NCI-H2227 treated with DMSO at 0.1 percent for 48 hours (cell line): ENCODE results near the gene TFF2.

Experiments used
- DNase-seq: peaks from one replicate; lab custom pipeline; 2025; lab: John Stamatoyannopoulos, UW

TFF2 gene

GRCh38 chr21:42366292-42367010 is 15.7 kb upstream of the TFF2 start, which contains the start of gene TFF1:
TSS of gene TFF1 (minus strand) at chr21:42366535. CDS start at chr21:42366495, 40 bp downstream.
- DNase-seq: no peak

DNA sequence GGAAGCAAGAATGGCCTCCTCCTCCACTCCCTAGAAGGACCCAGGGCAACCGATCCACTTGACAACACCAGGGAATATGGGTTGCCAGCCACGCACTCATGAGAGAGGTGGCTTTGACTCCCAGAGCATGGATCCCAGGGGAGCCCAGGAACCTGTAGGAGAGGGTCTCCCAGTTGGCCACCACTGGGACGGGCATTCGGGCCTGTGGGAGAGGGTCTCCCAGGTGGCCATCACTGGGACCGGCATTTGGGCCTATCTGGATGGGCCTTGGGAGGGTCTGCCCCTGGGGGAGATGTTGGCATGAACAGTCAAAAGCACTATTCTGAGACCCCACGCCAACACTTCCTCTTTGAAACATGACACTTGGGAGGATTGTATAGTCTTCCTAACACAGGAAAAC is 15.0 kb upstream of the TFF2 start:
- DNase-seq: no peak

- DNase-seq: no peak
Observed at GRCh38 chr21:42364304-42364865, 13.6 kb upstream of the TFF2 start.

- no peak for DNase-seq
Observed at GRCh38 chr21:42363312-42363711, 12.5 kb upstream of the TFF2 start.

- DNase-seq: no peak
Observed at GRCh38 chr21:42362700-42363099, 11.9 kb upstream of the TFF2 start.

DNA sequence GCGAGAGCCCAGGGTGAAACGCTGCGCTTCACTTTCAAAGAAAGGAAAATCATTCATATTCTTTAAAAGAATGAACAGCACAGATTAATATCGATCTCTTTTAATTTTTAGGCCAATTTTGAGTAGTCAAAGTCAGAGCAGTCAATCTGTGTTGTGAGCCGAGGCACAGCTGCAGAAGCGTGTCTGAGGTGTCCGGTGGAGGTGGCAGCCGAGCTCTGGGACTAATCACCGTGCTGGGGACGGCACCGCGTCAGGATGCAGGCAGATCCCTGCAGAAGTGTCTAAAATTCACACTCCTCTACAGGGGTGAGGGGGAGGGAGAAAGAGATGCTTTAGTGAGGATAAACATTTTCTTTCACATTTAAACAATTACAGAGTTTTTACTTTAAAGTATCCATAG is 11.4 kb upstream of the TFF2 start:
- DNase-seq: no peak

DNA sequence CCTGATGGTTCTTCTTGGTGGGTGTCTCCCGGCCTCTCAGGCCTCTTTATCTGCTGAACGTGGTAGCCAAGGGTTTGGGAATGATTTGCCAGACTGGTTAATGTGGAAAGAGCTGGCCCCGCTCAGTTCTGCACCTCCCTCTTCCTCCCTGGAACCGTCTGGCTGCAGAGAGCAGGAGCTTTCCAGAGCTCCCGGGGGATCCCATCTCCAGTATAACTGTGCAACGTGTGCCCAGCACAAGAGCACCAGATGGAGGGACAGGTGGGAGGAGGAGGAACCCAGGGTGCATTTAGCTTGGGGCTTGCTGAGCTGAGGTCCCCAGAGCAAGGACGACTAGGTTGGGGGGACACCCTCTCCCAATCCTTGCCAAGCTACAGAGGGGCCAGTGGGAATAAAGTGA is 10.5 kb upstream of the TFF2 start:
- DNase-seq: no peak

DNA sequence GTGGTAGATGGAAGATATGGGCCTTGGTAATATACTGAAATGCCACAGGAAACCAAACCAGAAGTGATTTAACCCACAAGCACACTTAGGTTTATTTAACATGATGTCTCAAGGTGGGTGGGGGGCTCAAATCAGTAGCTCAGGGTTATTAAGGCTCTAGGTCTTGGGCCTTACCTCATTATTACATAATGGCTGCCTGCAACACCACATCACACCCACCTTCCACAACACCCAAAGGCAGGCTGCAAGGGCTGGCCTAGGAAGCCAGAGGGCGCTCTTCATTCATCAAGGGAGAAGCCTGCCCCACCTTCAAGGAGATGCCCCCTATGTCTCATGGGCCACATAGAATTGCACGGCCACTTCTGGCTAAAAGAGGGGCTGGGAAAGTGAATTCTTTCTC is 9.5 kb upstream of the TFF2 start:
- no peak for DNase-seq

DNA sequence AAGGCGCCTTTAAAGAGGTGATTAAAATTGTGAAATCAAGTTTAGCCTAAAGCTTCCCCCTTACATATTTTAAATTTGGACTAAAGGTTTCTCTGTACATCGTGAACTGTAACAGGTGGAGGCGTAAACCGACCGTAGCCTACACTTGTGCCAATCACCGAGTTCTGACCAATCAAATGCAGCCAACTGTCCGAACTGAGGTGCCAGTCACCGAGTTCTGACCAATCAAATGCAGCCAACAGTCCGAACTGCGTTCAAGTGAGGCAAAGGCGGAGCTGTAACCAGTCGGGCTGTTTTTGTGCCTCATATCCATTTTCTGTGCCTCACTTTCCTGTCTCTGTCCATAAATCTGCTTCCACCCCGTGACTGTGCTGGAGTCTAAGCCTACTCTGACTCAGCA is 8.1 kb upstream of the TFF2 start:
- DNase-seq: no peak

- DNase-seq: no peak
Observed at GRCh38 chr21:42358261-42358660, 7.5 kb upstream of the TFF2 start.

DNA sequence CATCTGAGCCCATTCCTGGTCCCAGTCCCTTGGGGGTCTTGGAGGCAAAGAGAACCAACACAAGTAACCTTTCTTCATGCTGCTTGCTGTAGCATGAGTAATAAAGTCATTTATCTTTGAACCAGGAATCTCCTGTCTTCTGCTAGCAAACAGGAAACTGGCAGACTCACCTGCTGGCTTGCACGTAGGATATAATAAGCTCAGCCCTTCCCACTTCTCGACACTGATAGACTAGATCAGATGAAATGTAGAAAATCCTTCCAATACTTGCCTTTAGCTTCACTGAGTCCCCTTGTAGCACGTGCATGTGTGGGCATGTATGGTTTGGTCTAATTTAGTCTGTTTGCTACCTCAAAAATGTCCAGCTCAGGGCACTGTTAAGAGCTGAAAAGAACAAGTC is 6.5 kb upstream of the TFF2 start:
- no peak for DNase-seq

DNA sequence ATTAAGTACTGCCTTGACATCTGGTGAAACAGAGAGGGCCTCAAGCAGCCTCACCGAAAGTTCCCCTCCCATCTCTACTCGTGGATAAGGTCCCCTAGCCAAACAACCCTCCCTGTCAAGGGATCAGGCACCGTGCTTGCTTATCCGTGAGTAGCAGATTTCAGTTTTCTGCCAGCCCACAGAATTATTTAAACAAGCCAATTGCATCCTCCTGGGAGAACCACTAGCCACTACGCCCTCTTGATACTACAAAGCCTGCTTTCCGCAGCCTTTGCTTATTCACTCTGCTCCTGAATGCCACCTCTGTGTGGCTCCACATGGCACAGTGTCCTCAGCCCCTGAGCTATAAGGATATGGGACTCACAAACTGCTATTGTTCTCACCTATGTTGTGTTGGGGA is 5.9 kb upstream of the TFF2 start:
- no peak for DNase-seq

- DNase-seq: no peak
Observed at GRCh38 chr21:42356046-42356445, 5.3 kb upstream of the TFF2 start.

GRCh38 chr21:42353623-42354022 is 2.8 kb upstream of the TFF2 start:
- DNase-seq: no peak

DNA sequence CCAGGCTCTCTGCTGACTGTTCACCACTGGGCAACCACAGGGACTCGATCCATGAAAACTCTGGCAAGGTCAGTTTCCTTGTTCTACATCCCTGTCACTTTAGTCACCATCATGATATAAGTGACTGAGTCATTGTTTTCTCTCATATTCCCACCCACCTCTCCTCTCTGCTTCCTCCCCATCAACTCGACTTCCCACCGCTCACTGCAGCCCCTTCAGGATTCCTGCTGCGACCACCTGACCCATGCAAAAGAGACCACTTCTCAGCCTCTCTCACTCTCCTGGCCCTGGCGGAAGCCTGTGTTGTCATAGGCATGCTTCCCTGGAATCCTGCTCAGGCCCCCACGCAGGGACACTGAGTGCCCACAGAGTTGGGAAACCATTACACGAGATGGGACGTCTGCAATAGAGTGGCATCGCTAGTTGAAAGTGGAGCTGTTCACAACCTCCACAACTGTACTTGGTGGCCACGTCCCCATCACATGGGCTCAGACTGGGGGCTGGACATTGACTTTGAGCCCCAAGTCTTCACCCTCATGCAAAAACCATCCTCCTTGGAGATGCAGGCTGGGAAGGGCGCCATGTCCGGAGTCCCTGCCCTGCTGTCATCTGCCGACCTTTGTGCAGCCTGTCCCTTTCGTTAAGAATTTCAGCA is 1.8 kb upstream of the TFF2 start:
- DNase-seq: no peak

GRCh38 chr21:42351626-42352440 is 1.0 kb upstream of the TFF2 start:
- no peak for DNase-seq

GRCh38 chr21:42350318-42350910 is 380 bp downstream of the TFF2 start:
- no peak for DNase-seq

- no peak for DNase-seq
Observed at GRCh38 chr21:42349420-42350317, 1.1 kb downstream of the TFF2 start.

DNA sequence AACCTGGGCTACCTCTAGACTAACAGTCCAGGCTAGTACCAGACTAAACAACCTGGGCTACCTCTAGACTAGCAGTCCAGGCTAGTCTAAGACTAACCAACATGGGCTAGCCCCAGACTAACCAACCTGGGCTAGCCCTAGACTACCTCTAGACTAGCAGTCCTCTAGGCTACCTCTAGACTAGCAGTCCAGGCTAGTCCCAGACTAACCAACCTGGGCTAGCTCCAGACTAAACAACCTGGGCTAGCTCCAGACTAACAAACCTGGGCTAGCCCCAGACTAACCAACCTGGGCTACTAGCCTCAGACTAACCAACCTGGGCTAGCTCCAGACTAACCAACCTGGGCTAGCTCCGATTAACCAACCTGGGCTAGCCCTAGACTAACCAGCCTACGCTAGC is 2.0 kb downstream of the TFF2 start:
- no peak for DNase-seq

- DNase-seq: no peak
Observed at GRCh38 chr21:42347601-42348327, 3.0 kb downstream of the TFF2 start.
